PC-3 (cell line): ENCODE results near the gene BUD31. TPM values are rescaled to one million over a fixed set of nuclear protein-coding genes. Genes with fewer than 3 reads are reported as not detected.

Source experiments
- ATAC-seq: fragments of 200-7000 bp; cut with Tn5 transposase; 2 replicates; pipeline ENCODE4 v1.9.1; 2020; ENCODE audit warnings: mild to moderate bottlenecking, moderate library complexity
- BruUV-seq: library from RNA; stranded (reverse); fragments of 400-500 nt; replicated peaks from 2 replicates; lab custom pipeline; 2021; lab: Mats Ljungman, UMichigan
- CTCF ChIA-PET: fragments of 300-600 bp; sonication (Branson Sonifier 250); formaldehyde crosslinking; loops from one replicate; lab custom pipeline; 2022; ENCODE audit warnings: antibody characterized with exemption; lab: Charles Lee
- POLR2A ChIA-PET: fragments of 300-600 bp; sonication (Branson Sonifier 250); formaldehyde crosslinking; loops from one replicate; lab custom pipeline; 2022; ENCODE audit warnings: antibody characterized with exemption; ENCODE audit not compliant: unreplicated experiment; lab: Charles Lee
- DNase-seq: peaks from one replicate; pipeline ENCODE4 v3.0.0-alpha.2; 2015
- H2AFZ ChIP-seq: fragments of 300-600 bp; sonication (generic); 2 replicates; pipeline ENCODE4 v1.6.0; 2016; ENCODE audit warnings: antibody characterized with exemption, low read length
- H3F3A ChIP-seq: fragments of 300-600 bp; sonication (generic); one replicate; pipeline ENCODE4 v1.6.0; 2017; ENCODE audit warnings: antibody characterized with exemption, low read length, control low read depth, mild to moderate bottlenecking; ENCODE audit not compliant: unreplicated experiment
- H3K27ac ChIP-seq: fragments of 300-600 bp; sonication (generic); 2 replicates; pipeline ENCODE4 v1.5.1; 2016; ENCODE audit warnings: mild to moderate bottlenecking, low read length
- H3K27me3 ChIP-seq: fragments of 300-600 bp; sonication (generic); 2 replicates; pipeline ENCODE4 v1.6.1; 2016; ENCODE audit warnings: low read length, mixed read lengths
- H3K36me3 ChIP-seq: fragments of 300-600 bp; sonication (generic); 2 replicates; pipeline ENCODE4 v1.6.1; 2016; ENCODE audit warnings: low read depth, mixed run types, low read length, mixed read lengths
- H3K4me1 ChIP-seq: fragments of 300-600 bp; sonication (generic); 2 replicates; pipeline ENCODE4 v1.5.1; 2016; ENCODE audit warnings: low read length; ENCODE audit not compliant: insufficient read depth
- H3K4me2 ChIP-seq: fragments of 300-600 bp; sonication (generic); 2 replicates; pipeline ENCODE4 v1.6.0; 2016; ENCODE audit warnings: low read length
- H3K4me3 ChIP-seq: fragments of 300-600 bp; sonication (generic); 2 replicates; pipeline ENCODE4 v1.5.1; 2016; ENCODE audit warnings: mild to moderate bottlenecking, low read length, mixed read lengths
- H3K79me2 ChIP-seq: fragments of 300-600 bp; sonication (generic); 2 replicates; pipeline ENCODE4 v1.6.1; 2017; ENCODE audit warnings: low read length, mixed read lengths
- H3K9ac ChIP-seq: fragments of 300-600 bp; sonication (generic); 2 replicates; pipeline ENCODE4 v1.6.0; 2016; ENCODE audit warnings: mild to moderate bottlenecking, low read length
- H3K9me2 ChIP-seq: fragments of 300-600 bp; sonication (generic); replicated peaks from 2 replicates; pipeline ENCODE4 v1.6.1; 2016; ENCODE audit warnings: mixed run types, low read length, mixed read lengths
- H3K9me3 ChIP-seq: fragments of 300-600 bp; sonication (generic); 2 replicates; pipeline ENCODE4 v1.6.1; 2016; ENCODE audit warnings: low read length, mixed read lengths
- H4K20me1 ChIP-seq: fragments of 300-600 bp; sonication (generic); 2 replicates; pipeline ENCODE4 v1.6.1; 2016; ENCODE audit warnings: low read length, mixed read lengths
- CTCF ChIP-seq: fragments of 300-600 bp; sonication (generic); conservative IDR thresholded peaks from 2 replicates; pipeline ENCODE4 v1.5.1; 2017; ENCODE audit warnings: antibody characterized with exemption, low read depth, mild to moderate bottlenecking, low read length
- EZH2 ChIP-seq: fragments of 300-600 bp; sonication (generic); IDR thresholded peaks from one replicate; pipeline ENCODE4 v1.6.1; 2017; ENCODE audit warnings: antibody characterized with exemption, mild to moderate bottlenecking, low read length; ENCODE audit not compliant: unreplicated experiment
- EZH2phosphoT487 ChIP-seq: fragments of 300-600 bp; sonication (generic); IDR thresholded peaks from 2 replicates; pipeline ENCODE4 v1.6.1; 2018; ENCODE audit warnings: mild to moderate bottlenecking, antibody characterized with exemption, low read length, borderline replicate concordance
- intact Hi-C: fragments of 100-400 bp; cut with micrococcal nuclease; formaldehyde crosslinking; loops from 2 replicates; pipeline ENCODE4 v1.9.0; 2023
- total RNA-seq: library from RNA; depleted of rRNA; stranded (reverse); fragments of >200 nt; gene quantifications from 2 replicates; pipeline ENCODE4 v1.2.3, GENCODE V29; 2014

BUD31 gene
- total RNA-seq, 1 experiment from 2014 or later: 144 TPM

- no peak for ATAC-seq
Measured at GRCh38 chr7:99402854-99403253, 5.9 kb upstream of the BUD31 start.

GRCh38 chr7:99403764-99404163 lies 5.0 kb upstream of the BUD31 start:
- H3K9ac ChIP-seq: no peak overlapping the region
- TF ChIP-seq EZH2phosphoT487 (no peak), EZH2 (no peak), CTCF (no peak)
- intact Hi-C loops: no loop called here
- ChIA-PET POLR2A (no interaction called here), CTCF (no interaction called here)
- H3K27ac ChIP-seq: no peak overlapping the region
- peaks cover 20% of the 10 kb centered on the region; the same call in 1 of the 2 replicates for H4K20me1 ChIP-seq
- peaks cover 49% of the 10 kb centered on the region for H3K79me2 ChIP-seq
- H3K4me2 ChIP-seq: no peak overlapping the region
- no peak overlapping the region for H2AFZ ChIP-seq
- H3F3A ChIP-seq: no peaks in the 10 kb centered on the region
- BruUV-seq: no TSS peak
- H3K4me3 ChIP-seq: no peak overlapping the region
- H3K9me3 ChIP-seq: no peaks in the 10 kb centered on the region
- no peaks in the 10 kb centered on the region for H3K9me2 ChIP-seq
- H3K27me3 ChIP-seq: no peaks in the 10 kb centered on the region
- peaks cover 14% of the 10 kb centered on the region for H3K4me1 ChIP-seq
- no peak for ATAC-seq
- H3K36me3 ChIP-seq: peaks cover 34% of the 10 kb centered on the region
- DNase-seq: no peak

More at GRCh38 chr7:99402854-99403253, 5.9 kb upstream of the BUD31 start:
- ChIA-PET POLR2A (no interaction called here), CTCF (no interaction called here)
- Histone ChIP-seq H4K20me1 (peaks cover 20% of the 10 kb centered on the region; the same call in 1 of the 2 replicates), H3K9me3 (no peaks in the 10 kb centered on the region), H3K4me1 (peaks cover 14% of the 10 kb centered on the region), H3K4me3 (no peak overlapping the region), H3K79me2 (peaks cover 42% of the 10 kb centered on the region), H3K9ac (no peak overlapping the region), H3K36me3 (peaks cover 34% of the 10 kb centered on the region), H2AFZ (no peak overlapping the region), H3K9me2 (no peaks in the 10 kb centered on the region), H3K27ac (no peak overlapping the region), H3F3A (no peaks in the 10 kb centered on the region), H3K4me2 (no peak overlapping the region), H3K27me3 (no peaks in the 10 kb centered on the region)
- intact Hi-C loops: no loop called here
- no peak for DNase-seq
- no TSS peak for BruUV-seq
- TF ChIP-seq EZH2 (no peak), EZH2phosphoT487 (no peak), CTCF (no peak)

- no peak overlapping the region for H2AFZ ChIP-seq
- no peak for DNase-seq
- TF ChIP-seq EZH2 (no peak), CTCF (no peak), EZH2phosphoT487 (no peak)
- H3F3A ChIP-seq: no peaks in the 10 kb centered on the region
- H3K79me2 ChIP-seq: peaks cover 55% of the 10 kb centered on the region
- BruUV-seq: no TSS peak
- POLR2A ChIA-PET: no interaction called here
- H3K9me3 ChIP-seq: no peaks in the 10 kb centered on the region
- H3K27ac ChIP-seq: no peak overlapping the region
- peaks cover 23% of the 10 kb centered on the region; the same call in 1 of the 2 replicates for H4K20me1 ChIP-seq
- H3K27me3 ChIP-seq: no peaks in the 10 kb centered on the region
- H3K4me2 ChIP-seq: no peak overlapping the region
- no peak overlapping the region for H3K9ac ChIP-seq
- H3K4me1 ChIP-seq: peaks cover 14% of the 10 kb centered on the region
- CTCF ChIA-PET: no interaction called here
- intact Hi-C loops: no loop called here
- no peak for ATAC-seq
- H3K4me3 ChIP-seq: no peak overlapping the region
- no peaks in the 10 kb centered on the region for H3K9me2 ChIP-seq
- H3K36me3 ChIP-seq: peaks cover 34% of the 10 kb centered on the region
Measured at GRCh38 chr7:99404235-99404976, 4.4 kb upstream of the BUD31 start.
